Measurements from ENCODE around the gene ZDHHC22.

ZDHHC22 gene

GRCh38 chr14:77094672-77095284, 46.8 kb downstream of the ZDHHC22 start:
- H3K4me3 ChIP-seq (ENCODE audit: low read depth in 1 of 2, low read length in 1 of 2): no peak overlapping the region
- no peak overlapping the region for H3K27ac ChIP-seq
- H3K4me1 ChIP-seq (ENCODE audit: control insufficient read depth in 1 of 2, insufficient read depth in 1 of 2, low read depth in 1 of 2, low read length in 1 of 2): peaks cover 64 to 66% of the 10 kb centered on the region in 2 experiments
- H3K27me3 ChIP-seq: no peaks in the 10 kb centered on the region
- H3K9me3 ChIP-seq: no peaks in the 10 kb centered on the region
- H3K36me3 ChIP-seq: no peaks in the 10 kb centered on the region
- peak; percentile 78 for TF ChIP-seq CTCF (IDR thresholded peaks at IDR 0.05)

GRCh38 chr14:77092676-77093075, 48.9 kb downstream of the ZDHHC22 start:
- peaks cover 53 to 58% of the 10 kb centered on the region in 2 experiments for H3K4me1 ChIP-seq (ENCODE audit: control insufficient read depth in 1 of 2, insufficient read depth in 1 of 2, low read depth in 1 of 2, low read length in 1 of 2)
- no peaks in the 10 kb centered on the region for H3K27me3 ChIP-seq
- peak overlapping the region; percentile 69 for H3K27ac ChIP-seq
- H3K4me3 ChIP-seq (ENCODE audit: low read depth in 1 of 2, low read length in 1 of 2): no peak overlapping the region
- no peak for TF ChIP-seq CTCF (IDR thresholded peaks at IDR 0.05)
- H3K36me3 ChIP-seq: no peaks in the 10 kb centered on the region
- H3K9me3 ChIP-seq: no peaks in the 10 kb centered on the region

DNA sequence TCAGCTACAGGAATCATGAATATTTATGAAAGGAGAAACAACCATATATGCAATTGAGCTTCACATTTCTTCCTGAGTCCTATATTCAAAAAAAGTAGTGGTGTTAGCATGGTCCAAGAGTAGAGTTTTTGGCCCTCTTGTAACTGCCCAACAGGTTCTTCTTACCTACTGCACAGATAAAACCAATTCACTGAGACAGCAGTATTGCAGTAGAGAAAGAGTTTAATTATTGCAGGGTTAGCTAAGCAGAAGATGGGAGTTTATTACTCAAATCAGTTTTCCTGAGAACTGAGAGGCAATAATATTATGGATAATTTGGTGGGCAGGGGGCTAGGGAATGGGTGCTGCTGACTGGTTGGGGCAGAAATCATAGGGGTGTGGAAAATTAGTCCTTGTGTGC, 50.1 kb downstream of the ZDHHC22 start:
- Histone ChIP-seq H3K36me3 (no peaks in the 10 kb centered on the region), H3K27me3 (no peaks in the 10 kb centered on the region), H3K4me1 (ENCODE audit: control insufficient read depth in 1 of 2, insufficient read depth in 1 of 2, low read depth in 1 of 2, low read length in 1 of 2) (peaks cover 42 to 48% of the 10 kb centered on the region in 2 experiments), H3K9me3 (no peaks in the 10 kb centered on the region), H3K4me3 (ENCODE audit: low read depth in 1 of 2, low read length in 1 of 2) (no peak overlapping the region), H3K27ac (peak overlapping the region; percentile 35)
- TF ChIP-seq CTCF (IDR thresholded peaks at IDR 0.05): no peak

GRCh38 chr14:77088645-77089044, 52.9 kb downstream of the ZDHHC22 start:
- no peaks in the 10 kb centered on the region for H3K9me3 ChIP-seq
- H3K4me1 ChIP-seq (ENCODE audit: control insufficient read depth in 1 of 2, insufficient read depth in 1 of 2, low read depth in 1 of 2, low read length in 1 of 2): peaks cover 32 to 52% of the 10 kb centered on the region in 2 experiments
- no peaks in the 10 kb centered on the region for H3K36me3 ChIP-seq
- H3K27ac ChIP-seq: no peak overlapping the region
- H3K27me3 ChIP-seq: no peaks in the 10 kb centered on the region
- no peak overlapping the region for H3K4me3 ChIP-seq (ENCODE audit: low read depth in 1 of 2, low read length in 1 of 2)
- no peak for TF ChIP-seq CTCF (IDR thresholded peaks at IDR 0.05)

DNA sequence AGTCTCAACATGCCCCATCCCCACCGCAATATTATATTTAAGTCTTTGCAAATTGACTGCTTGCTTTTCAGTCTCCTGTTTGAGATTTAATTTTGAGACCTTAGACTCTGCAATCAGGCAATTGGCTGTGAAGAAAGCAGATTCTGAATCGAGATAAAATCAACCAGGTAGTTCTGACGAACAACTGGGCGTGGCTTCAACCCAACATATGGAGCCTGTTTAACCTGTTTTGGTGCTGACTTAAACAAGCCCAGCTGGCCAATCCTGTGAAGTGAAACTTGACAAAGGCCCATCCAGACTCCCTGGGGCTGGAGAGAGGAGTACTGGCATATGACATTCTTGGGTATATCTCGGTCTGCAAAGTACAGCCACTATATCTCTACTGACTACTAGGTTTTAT, 53.4 kb downstream of the ZDHHC22 start:
- no peak for TF ChIP-seq CTCF (IDR thresholded peaks at IDR 0.05)
- Histone ChIP-seq H3K4me1 (ENCODE audit: control insufficient read depth in 1 of 2, insufficient read depth in 1 of 2, low read depth in 1 of 2, low read length in 1 of 2) (peaks cover 27 to 47% of the 10 kb centered on the region in 2 experiments), H3K36me3 (no peaks in the 10 kb centered on the region), H3K27me3 (no peaks in the 10 kb centered on the region), H3K9me3 (no peaks in the 10 kb centered on the region), H3K27ac (no peak overlapping the region), H3K4me3 (ENCODE audit: low read depth in 1 of 2, low read length in 1 of 2) (no peak overlapping the region)
